Keratinocyte (primary cell): Measurements from ENCODE around the gene PLXNA2.

Source experiments
- CTCF ChIP-seq, 3 experiments: IDR thresholded peaks in 1 of 3; conservative IDR thresholded peaks in 1 of 3; optimal IDR thresholded peaks in 1 of 3; 2 replicates in 2 of 3; 3 replicates in 1 of 3; pipeline versions ENCODE3 to v1.5.1; 2011; ENCODE audit warnings: low read length in 3 of 3, mild to moderate bottlenecking in 3 of 3, moderate library complexity in 2 of 3, control low read depth in 1 of 3, inconsistent platforms in 1 of 3; ENCODE audit not compliant: insufficient read depth in 2 of 3; ENCODE audit errors: extremely low read depth in 1 of 3
- EZH2 ChIP-seq: IDR thresholded peaks from one replicate; pipeline ENCODE4 v1.6.1; 2012; ENCODE audit warnings: inconsistent platforms, mild to moderate bottlenecking, low read length, moderate library complexity

DNA sequence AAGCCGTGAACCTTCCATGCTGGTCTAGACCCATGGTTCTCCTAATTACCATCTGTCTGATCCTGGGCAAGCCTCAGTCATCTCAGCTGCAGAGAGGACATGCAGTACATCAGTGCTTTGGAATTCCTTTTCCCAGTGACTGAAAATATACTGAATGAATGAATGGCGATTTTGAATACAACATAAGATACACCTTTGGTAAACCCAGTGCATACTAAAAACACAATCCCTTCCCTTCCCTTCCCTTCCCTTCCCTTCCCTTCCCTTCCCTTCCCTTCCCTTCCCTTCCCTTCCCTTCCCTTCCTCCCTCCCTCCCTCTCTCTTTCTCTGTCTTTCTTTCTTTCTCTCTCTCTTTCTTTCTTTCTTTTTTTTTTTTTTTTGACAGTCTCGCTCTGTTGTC, 21.3 kb upstream of the PLXNA2 start:
- TF ChIP-seq CTCF (optimal IDR thresholded peaks at IDR 0.05 in 1 of 3, IDR thresholded peaks at IDR 0.05 in 1 of 3, conservative IDR thresholded peaks at IDR 0.05 in 1 of 3; ENCODE audit: extremely low read depth in 1 of 3, insufficient read depth in 2 of 3, low read length in 3 of 3), result no peak
- TF ChIP-seq EZH2, result no peak
